ENCODE results near the gene HSFX1.
"Not testable (repeated sequence)": the region's sequence is repeated elsewhere in the genome, so short reads cannot be mapped to it uniquely, and the experiment has no call there.

DNA sequence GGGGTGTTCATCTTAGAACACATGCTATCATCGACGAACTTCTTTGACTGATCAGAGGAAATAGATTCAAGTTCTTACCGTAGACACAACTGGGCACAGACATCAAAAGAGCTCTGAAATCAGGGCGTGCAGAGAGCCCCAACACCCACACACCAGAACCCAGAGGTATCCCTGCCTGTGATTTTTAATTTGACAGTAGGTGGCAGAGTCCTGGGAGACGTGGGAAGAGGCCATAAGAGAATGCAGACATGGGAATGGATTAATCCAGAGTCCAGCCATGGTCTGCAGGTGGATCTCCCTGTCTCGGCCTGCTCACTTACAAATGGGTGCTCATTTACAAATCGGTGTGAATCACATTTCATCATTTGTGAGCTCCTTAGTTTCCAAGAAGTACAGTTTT is 4.1 kb downstream of the HSFX1 start:
- TF ChIP-seq, protein P1, sequence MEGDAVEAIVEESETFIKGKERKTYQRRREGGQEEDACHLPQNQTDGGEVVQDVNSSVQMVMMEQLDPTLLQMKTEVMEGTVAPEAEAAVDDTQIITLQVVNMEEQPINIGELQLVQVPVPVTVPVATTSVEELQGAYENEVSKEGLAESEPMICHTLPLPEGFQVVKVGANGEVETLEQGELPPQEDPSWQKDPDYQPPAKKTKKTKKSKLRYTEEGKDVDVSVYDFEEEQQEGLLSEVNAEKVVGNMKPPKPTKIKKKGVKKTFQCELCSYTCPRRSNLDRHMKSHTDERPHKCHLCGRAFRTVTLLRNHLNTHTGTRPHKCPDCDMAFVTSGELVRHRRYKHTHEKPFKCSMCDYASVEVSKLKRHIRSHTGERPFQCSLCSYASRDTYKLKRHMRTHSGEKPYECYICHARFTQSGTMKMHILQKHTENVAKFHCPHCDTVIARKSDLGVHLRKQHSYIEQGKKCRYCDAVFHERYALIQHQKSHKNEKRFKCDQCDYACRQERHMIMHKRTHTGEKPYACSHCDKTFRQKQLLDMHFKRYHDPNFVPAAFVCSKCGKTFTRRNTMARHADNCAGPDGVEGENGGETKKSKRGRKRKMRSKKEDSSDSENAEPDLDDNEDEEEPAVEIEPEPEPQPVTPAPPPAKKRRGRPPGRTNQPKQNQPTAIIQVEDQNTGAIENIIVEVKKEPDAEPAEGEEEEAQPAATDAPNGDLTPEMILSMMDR (IDR thresholded peaks at IDR 0.05; ENCODE audit: low read depth, low read length): not testable (repeated sequence)
- TF ChIP-seq EZH2phosphoT487 (IDR thresholded peaks at IDR 0.05; ENCODE audit: low read depth): not testable (repeated sequence)

All from OCI-LY3 (cell line).